H1 (cell line): ENCODE data around the gene FNDC11.

Source experiments
- EZH2 ChIP-seq: fragments of 200-600 bp; sonication (generic); IDR thresholded peaks from 2 replicates; pipeline ENCODE4 v1.7.1; 2012; ENCODE audit warnings: low read depth, mild to moderate bottlenecking, moderate library complexity, low read length, inconsistent platforms; ENCODE audit not compliant: severe bottlenecking
- NRF1 ChIP-seq: IDR thresholded peaks from 2 replicates; pipeline ENCODE4 v1.6.1; 2011; ENCODE audit warnings: mild to moderate bottlenecking, low read depth, low read length, improper control_type of control experiment
- SP4 ChIP-seq: IDR thresholded peaks from 2 replicates; pipeline ENCODE4 v1.6.1; 2012; ENCODE audit warnings: low read length, inconsistent platforms
- TAF1 ChIP-seq: IDR thresholded peaks from 2 replicates; pipeline ENCODE4 v1.6.1; 2011; ENCODE audit warnings: mild to moderate bottlenecking, low read depth, low read length

- TF ChIP-seq TAF1: no peak
- no peak for TF ChIP-seq EZH2
- TF ChIP-seq SP4: no peak
- TF ChIP-seq NRF1: no peak
These were observed 45.6 kb downstream of the FNDC11 start for GRCh38 chr20:63599396-63600050.
